H1 (cell line): ENCODE measurements around the gene PTPN13. TPM values are rescaled to one million over a fixed set of nuclear protein-coding genes. Genes with fewer than 3 reads are reported as not detected.

Experiments used
- CTCF ChIA-PET: fragments of 300-600 bp; sonication (Branson Sonifier 250); formaldehyde crosslinking; loops from one replicate; lab custom pipeline; 2021; ENCODE audit not compliant: partially characterized antibody; lab: Charles Lee
- POLR2A ChIA-PET: fragments of 300-600 bp; sonication (Branson Sonifier 250); formaldehyde crosslinking; loops from one replicate; lab custom pipeline; 2021; ENCODE audit warnings: inconsistent platforms; ENCODE audit not compliant: partially characterized antibody; lab: Charles Lee
- DNase-seq, 2 experiments: peaks; one replicate each; pipeline versions ENCODE4 v3.0.0 to v3.0.0-alpha.2; 2010 to 2022; ENCODE audit warnings: low spot score in 2 of 2, low read depth in 1 of 2, mixed read lengths in 1 of 2
- FAIRE-seq: peaks from 2 replicates; lab custom pipeline; 2011; peaks lifted over from hg19 to GRCh38; lab: Jason Lieb, UNC
- H2AFZ ChIP-seq: 2 replicates; pipeline ENCODE4 v1.8.1; 2012; ENCODE audit warnings: low read length, inconsistent platforms
- H2AK5ac ChIP-seq: 2 replicates; pipeline ENCODE4 v1.6.1; 2013; ENCODE audit warnings: low read depth, low read length
- H2BK120ac ChIP-seq: replicated peaks from 2 replicates; pipeline ENCODE3; 2013; ENCODE audit warnings: low read depth, low read length, inconsistent platforms
- H2BK12ac ChIP-seq: 2 replicates; pipeline ENCODE4 v1.6.1; 2013; ENCODE audit warnings: low read depth, low read length
- H2BK15ac ChIP-seq: 2 replicates; pipeline ENCODE4 v1.6.1; 2013; ENCODE audit warnings: low read length
- H2BK20ac ChIP-seq: 2 replicates; pipeline ENCODE4 v1.6.1; 2013; ENCODE audit warnings: low read length
- H2BK5ac ChIP-seq: 2 replicates; pipeline ENCODE4 v1.6.1; 2013; ENCODE audit warnings: low read depth, low read length
- H3K14ac ChIP-seq: 2 replicates; pipeline ENCODE4 v1.6.1; 2013; ENCODE audit warnings: inconsistent platforms; ENCODE audit not compliant: insufficient read length
- H3K18ac ChIP-seq: 2 replicates; pipeline ENCODE4 v1.6.1; 2013; ENCODE audit warnings: low read length; ENCODE audit errors: extremely low read depth
- H3K23ac ChIP-seq: 2 replicates; pipeline ENCODE4 v1.6.1; 2013; ENCODE audit warnings: inconsistent platforms; ENCODE audit not compliant: insufficient read length
- H3K23me2 ChIP-seq: 2 replicates; pipeline ENCODE4 v1.6.1; 2013; ENCODE audit warnings: low read depth, low read length
- H3K27ac ChIP-seq: 2 replicates; pipeline ENCODE4 v1.6.1; 2011; ENCODE audit warnings: low read depth, low read length, inconsistent platforms
- H3K27me3 ChIP-seq, 4 experiments: replicated peaks in 1 of 4; 1 replicate in 1 of 4; 2 replicates in 3 of 4; pipeline versions ENCODE4 v1.6.1 to v1.8.1; 2011 to 2013; ENCODE audit warnings: low read length in 3 of 4, mild to moderate bottlenecking in 3 of 4, inconsistent platforms in 2 of 4, mixed read lengths in 2 of 4, moderate library complexity in 1 of 4; ENCODE audit not compliant: control insufficient read depth in 3 of 4, insufficient read depth in 3 of 4; ENCODE audit errors: extremely low read depth in 1 of 4
- H3K36me3 ChIP-seq, 4 experiments: 2 replicates each; pipeline versions ENCODE4 v1.6.1 to v1.8.1; 2011 to 2013; ENCODE audit warnings: mild to moderate bottlenecking in 4 of 4, low read length in 3 of 4, moderate library complexity in 2 of 4, control low read depth in 1 of 4, inconsistent platforms in 1 of 4; ENCODE audit not compliant: insufficient read depth in 4 of 4, control insufficient read depth in 2 of 4
- H3K4ac ChIP-seq: replicated peaks from 2 replicates; pipeline ENCODE3; 2013; ENCODE audit warnings: low read length, low read depth, mixed read lengths, inconsistent platforms; ENCODE audit not compliant: insufficient read length
- H3K4me1 ChIP-seq, 4 experiments: replicated peaks in 1 of 4; 1 replicate in 1 of 4; 2 replicates in 3 of 4; pipeline versions ENCODE4 v1.6.1 to v1.8.1; 2011 to 2013; ENCODE audit warnings: low read length in 3 of 4, inconsistent platforms in 2 of 4, mixed read lengths in 1 of 4; ENCODE audit not compliant: insufficient read depth in 4 of 4, control insufficient read depth in 3 of 4
- H3K4me2 ChIP-seq, 2 experiments: 2 replicates each; pipeline versions ENCODE4 v1.6.1 to v1.8.1; 2011 to 2013; ENCODE audit warnings: low read depth in 2 of 2, low read length in 2 of 2, control low read depth in 1 of 2, inconsistent platforms in 1 of 2, mild to moderate bottlenecking in 1 of 2; ENCODE audit not compliant: insufficient read depth in 1 of 2
- H3K4me3 ChIP-seq, 4 experiments: fragments of 200-600, 300-600 bp in 1 of 4; sonication (generic), shearing (Covaris generic), sonication (Bioruptor Twin) in 1 of 4; 2 replicates each; pipeline versions ENCODE4 v1.5.1 to v1.8.1; 2011 to 2016; ENCODE audit warnings: low read length in 4 of 4, low read depth in 3 of 4, control low read depth in 2 of 4, inconsistent platforms in 2 of 4, mild to moderate bottlenecking in 2 of 4, mixed read lengths in 1 of 4, moderate library complexity in 1 of 4; ENCODE audit not compliant: insufficient read depth in 2 of 4; ENCODE audit errors: extremely low read depth in 1 of 4
- H3K56ac ChIP-seq: replicated peaks from 2 replicates; pipeline ENCODE3; 2013; ENCODE audit warnings: low read depth, mild to moderate bottlenecking, mixed read lengths, low read length, inconsistent platforms; ENCODE audit not compliant: insufficient read length
- H3K79me1 ChIP-seq: 2 replicates; pipeline ENCODE4 v1.6.1; 2013; ENCODE audit warnings: low read depth, low read length, control low read depth
- H3K79me2 ChIP-seq, 2 experiments: 2 replicates each; pipeline versions ENCODE4 v1.6.1 to v1.8.1; 2012 to 2013; ENCODE audit warnings: low read length in 2 of 2, mild to moderate bottlenecking in 2 of 2, inconsistent platforms in 1 of 2; ENCODE audit not compliant: insufficient read depth in 2 of 2, control insufficient read depth in 1 of 2
- H3K9ac ChIP-seq, 4 experiments: replicated peaks in 1 of 4; 1 replicate in 1 of 4; 2 replicates in 3 of 4; pipeline versions ENCODE4 v1.6.1 to v1.8.1; 2011 to 2013; ENCODE audit warnings: low read depth in 3 of 4, low read length in 3 of 4, control low read depth in 2 of 4, mild to moderate bottlenecking in 2 of 4, moderate library complexity in 2 of 4, inconsistent platforms in 1 of 4; ENCODE audit errors: extremely low read depth in 1 of 4
- H3K9me3 ChIP-seq, 2 experiments: 2 replicates each; pipeline versions ENCODE4 v1.6.1 to v1.8.1; 2012 to 2013; ENCODE audit warnings: mild to moderate bottlenecking in 2 of 2, moderate library complexity in 2 of 2, control low read depth in 1 of 2, inconsistent platforms in 1 of 2, low read depth in 1 of 2, low read length in 1 of 2, mixed read lengths in 1 of 2; ENCODE audit not compliant: insufficient read depth in 2 of 2
- H4K20me1 ChIP-seq, 2 experiments: replicated peaks in 1 of 2; 2 replicates each; pipeline versions ENCODE3 to v1.8.1; 2011 to 2013; ENCODE audit warnings: inconsistent platforms in 2 of 2, low read length in 2 of 2, mild to moderate bottlenecking in 1 of 2; ENCODE audit not compliant: insufficient read depth in 2 of 2, control insufficient read depth in 1 of 2
- H4K5ac ChIP-seq: 2 replicates; pipeline ENCODE4 v1.6.1; 2013; ENCODE audit warnings: low read length, low read depth, mixed read lengths, inconsistent platforms; ENCODE audit not compliant: insufficient read length
- H4K8ac ChIP-seq: 2 replicates; pipeline ENCODE4 v1.8.0; 2013; ENCODE audit warnings: mild to moderate bottlenecking, moderate library complexity, low read length, inconsistent platforms; ENCODE audit not compliant: insufficient read depth; ENCODE audit errors: extremely low read depth
- H4K91ac ChIP-seq: replicated peaks from 2 replicates; pipeline ENCODE3; 2013; ENCODE audit warnings: low read length, mixed read lengths, inconsistent platforms; ENCODE audit not compliant: insufficient read length
- FOSL1 ChIP-seq: IDR thresholded peaks from 2 replicates; pipeline ENCODE4 v1.6.1; 2011; ENCODE audit warnings: mild to moderate bottlenecking, low read depth, low read length, moderate library complexity; ENCODE audit not compliant: insufficient read depth
- GABPA ChIP-seq: IDR thresholded peaks from 2 replicates; pipeline ENCODE4 v1.6.1; 2011; ENCODE audit warnings: mild to moderate bottlenecking, low read length, moderate library complexity, borderline replicate concordance; ENCODE audit not compliant: insufficient read depth
- HDAC2 ChIP-seq, 2 experiments: fragments of 300-600 bp in 1 of 2; sonication (generic) in 1 of 2; IDR thresholded peaks; 2 replicates each; pipeline ENCODE4 v1.6.1; 2011 to 2012; ENCODE audit warnings: low read depth in 2 of 2, low read length in 2 of 2, mild to moderate bottlenecking in 2 of 2, moderate library complexity in 2 of 2, borderline replicate concordance in 1 of 2, inconsistent platforms in 1 of 2
- RFX5 ChIP-seq: IDR thresholded peaks from 2 replicates; pipeline ENCODE4 v1.6.1; 2011; ENCODE audit warnings: low read depth, low read length, improper control_type of control experiment, borderline replicate concordance
- SAP30 ChIP-seq: fragments of 300-600 bp; sonication (generic); IDR thresholded peaks from 2 replicates; pipeline ENCODE4 v1.7.1; 2012; ENCODE audit warnings: low read length, moderate library complexity, mild to moderate bottlenecking, inconsistent platforms; ENCODE audit not compliant: insufficient read depth, insufficient replicate concordance
- TCF12 ChIP-seq: IDR thresholded peaks from 2 replicates; pipeline ENCODE4 v1.6.1; 2011; ENCODE audit warnings: low read depth, mild to moderate bottlenecking, low read length
- TEAD4 ChIP-seq: IDR thresholded peaks from 2 replicates; pipeline ENCODE4 v1.6.1; 2012; ENCODE audit warnings: low read depth, low read length, inconsistent platforms, mixed read lengths
- YY1 ChIP-seq: IDR thresholded peaks from 2 replicates; pipeline ENCODE4 v1.6.1; 2011; ENCODE audit warnings: low read depth, mild to moderate bottlenecking, low read length
- WGBS, 2 experiments: shearing (Covaris generic) in 1 of 2; methylation state at CpG; one replicate each; pipeline versions ENCODE4 v1.1.6 to v1.1.7; 2013 to 2015; ENCODE audit warnings: low lambda C conversion rate in 2 of 2, mixed read lengths in 2 of 2, inconsistent platforms in 1 of 2, low coverage in 1 of 2, missing lambda C conversion rate in 1 of 2; ENCODE audit not compliant: insufficient replicate concordance in 2 of 2, insufficient coverage in 1 of 2, insufficient read length in 1 of 2; ENCODE audit errors: extremely low coverage in 1 of 2, missing lambda C conversion rate in 1 of 2; 5-methylcytosine and 5-hydroxymethylcytosine counted together
- polyA plus RNA-seq, 7 experiments: library from polyadenylated mRNA; depleted of rRNA in 3 of 7; stranded (reverse) in 5 of 7; unstranded in 2 of 7; fragments of >200 nt in 5 of 7; fragments of 200-250 nt in 2 of 7; gene quantifications; 1 replicate in 5 of 7; 2 replicates in 1 of 7; 4 replicates in 1 of 7; pipeline versions ENCODE4 v1.2.1 to v1.2.3, GENCODE V29; 2011 to 2013; ENCODE audit warnings: missing spikeins in 2 of 7, mixed read lengths in 2 of 7
- total RNA-seq: library from RNA; stranded (reverse); fragmentation: NEBNext Ultra II Directional; extraction: Animal tissue kit (Norgen Biotek cat#: 25700); gene quantifications from 2 replicates; pipeline ENCODE4 v1.2.1, GENCODE V29; 2021
- TF ChIP-seq, protein P1 (sequence below), 3 experiments: IDR thresholded peaks; 1 replicate in 2 of 3; 2 replicates in 1 of 3; pipeline versions ENCODE4 v1.5.1 to v1.6.1; 2011; ENCODE audit warnings: low read length in 3 of 3, mild to moderate bottlenecking in 3 of 3, inconsistent platforms in 2 of 3, low read depth in 1 of 3, moderate library complexity in 1 of 3; ENCODE audit not compliant: insufficient read depth in 1 of 3; ENCODE audit errors: control extremely low read depth in 1 of 3
- TF ChIP-seq, protein P2 (sequence below): IDR thresholded peaks from 2 replicates; pipeline ENCODE4 v1.6.1; 2011; ENCODE audit warnings: low read depth, mild to moderate bottlenecking, low read length; ENCODE audit not compliant: insufficient read depth

PTPN13 gene
- total and polyA plus RNA-seq, 2 of the 8 experiments (the other 6 are each of a cell fraction or from before 2014, with no cell fraction given) = 12.7 to 57.9 TPM

DNA sequence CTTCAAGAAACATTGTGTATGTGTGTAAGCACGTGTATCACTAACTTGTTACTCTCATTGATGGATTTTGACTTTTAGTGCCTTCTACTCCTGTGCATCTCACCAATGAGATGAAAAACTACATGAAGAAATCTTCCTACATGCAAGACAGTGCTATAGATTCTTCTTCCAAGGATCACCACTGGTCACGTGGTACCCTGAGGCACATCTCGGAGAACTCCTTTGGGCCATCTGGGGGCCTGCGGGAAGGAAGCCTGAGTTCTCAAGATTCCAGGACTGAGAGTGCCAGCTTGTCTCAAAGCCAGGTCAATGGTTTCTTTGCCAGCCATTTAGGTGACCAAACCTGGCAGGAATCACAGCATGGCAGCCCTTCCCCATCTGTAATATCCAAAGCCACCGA lies 168.5 kb downstream of the PTPN13 start:
- no peak overlapping the region for H3K4me2 ChIP-seq
- H2BK5ac ChIP-seq = no peak overlapping the region
- ChIA-PET CTCF (no interaction called here), POLR2A (interaction anchor here (0.6 kb wide), 1 partner anchor 16 kb away, joined by 3 read pairs; no protein-coding TSS in a partner anchor)
- H3K4me1 ChIP-seq = no peaks in the 10 kb centered on the region
- no peak overlapping the region for H3K18ac ChIP-seq
- H2AFZ ChIP-seq = no peak overlapping the region
- no peak overlapping the region for H4K5ac ChIP-seq
- H2BK15ac ChIP-seq = no peak overlapping the region
- H4K8ac ChIP-seq = no peak overlapping the region
- WGBS, 2 experiments = 90% methylated on average over 5 of the region's 5 CpGs; no CpG with 5 or more reads in 1 of the 2 experiments
- no peak overlapping the region for H4K91ac ChIP-seq
- H3K27ac ChIP-seq = no peak overlapping the region
- H2BK20ac ChIP-seq = no peak overlapping the region
- no peak overlapping the region for H3K4ac ChIP-seq
- H4K20me1 ChIP-seq = no peaks in the 10 kb centered on the region
- no peak overlapping the region for H3K4me3 ChIP-seq
- peaks cover 0 to 1% (median 0%) of the 10 kb centered on the region in 4 experiments; a peak in 1 of 7 replicates for H3K27me3 ChIP-seq
- H3K36me3 ChIP-seq = peaks cover 0 to 45% (median 18%) of the 10 kb centered on the region in 4 experiments; a peak in 6 of 8 replicates
- no peak overlapping the region for H2BK12ac ChIP-seq
- H2AK5ac ChIP-seq = no peak overlapping the region
- H3K9me3 ChIP-seq = no peaks in the 10 kb centered on the region
- FAIRE-seq = no peak
- H3K23ac ChIP-seq = no peak overlapping the region
- H3K56ac ChIP-seq = no peak overlapping the region
- no peak overlapping the region for H3K14ac ChIP-seq
- no peaks in the 10 kb centered on the region for H3K79me1 ChIP-seq
- DNase-seq = no peak
- H3K79me2 ChIP-seq = no peaks in the 10 kb centered on the region
- no peak overlapping the region for H2BK120ac ChIP-seq
- H3K9ac ChIP-seq = no peak overlapping the region
- no peaks in the 10 kb centered on the region for H3K23me2 ChIP-seq
- TF ChIP-seq GABPA (no peak), RFX5 (no peak), TCF12 (no peak), HDAC2 (IDR thresholded peaks at IDR 0.05; ENCODE audit: borderline replicate concordance in 1 of 2, low read depth in 2 of 2, low read length in 2 of 2) (no peak), SAP30 (no peak), YY1 (no peak), FOSL1 (no peak), TEAD4 (no peak)
- TF ChIP-seq, protein P1, sequence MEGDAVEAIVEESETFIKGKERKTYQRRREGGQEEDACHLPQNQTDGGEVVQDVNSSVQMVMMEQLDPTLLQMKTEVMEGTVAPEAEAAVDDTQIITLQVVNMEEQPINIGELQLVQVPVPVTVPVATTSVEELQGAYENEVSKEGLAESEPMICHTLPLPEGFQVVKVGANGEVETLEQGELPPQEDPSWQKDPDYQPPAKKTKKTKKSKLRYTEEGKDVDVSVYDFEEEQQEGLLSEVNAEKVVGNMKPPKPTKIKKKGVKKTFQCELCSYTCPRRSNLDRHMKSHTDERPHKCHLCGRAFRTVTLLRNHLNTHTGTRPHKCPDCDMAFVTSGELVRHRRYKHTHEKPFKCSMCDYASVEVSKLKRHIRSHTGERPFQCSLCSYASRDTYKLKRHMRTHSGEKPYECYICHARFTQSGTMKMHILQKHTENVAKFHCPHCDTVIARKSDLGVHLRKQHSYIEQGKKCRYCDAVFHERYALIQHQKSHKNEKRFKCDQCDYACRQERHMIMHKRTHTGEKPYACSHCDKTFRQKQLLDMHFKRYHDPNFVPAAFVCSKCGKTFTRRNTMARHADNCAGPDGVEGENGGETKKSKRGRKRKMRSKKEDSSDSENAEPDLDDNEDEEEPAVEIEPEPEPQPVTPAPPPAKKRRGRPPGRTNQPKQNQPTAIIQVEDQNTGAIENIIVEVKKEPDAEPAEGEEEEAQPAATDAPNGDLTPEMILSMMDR (IDR thresholded peaks at IDR 0.05; ENCODE audit: control extremely low read depth in 1 of 3, insufficient read depth in 1 of 3, low read depth in 1 of 3, low read length in 3 of 3) = no peak
- TF ChIP-seq, protein P2, sequence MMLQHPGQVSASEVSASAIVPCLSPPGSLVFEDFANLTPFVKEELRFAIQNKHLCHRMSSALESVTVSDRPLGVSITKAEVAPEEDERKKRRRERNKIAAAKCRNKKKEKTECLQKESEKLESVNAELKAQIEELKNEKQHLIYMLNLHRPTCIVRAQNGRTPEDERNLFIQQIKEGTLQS = no peak
